ENCODE results near the gene PDE6C.

- TF ChIP-seq YY1 (IDR thresholded peaks at IDR 0.05; ENCODE audit: low read depth) = no peak
- TF ChIP-seq EGR1 (IDR thresholded peaks at IDR 0.05) = no peak
- TF ChIP-seq EP300 (IDR thresholded peaks at IDR 0.05; ENCODE audit: borderline replicate concordance) = no peak
- no peak for TF ChIP-seq REST (IDR thresholded peaks at IDR 0.05; ENCODE audit: low read depth)
- TF ChIP-seq FOXM1 (IDR thresholded peaks at IDR 0.05; ENCODE audit: borderline replicate concordance, low read depth) = no peak
Observed at GRCh38 chr10:93672022-93672678, 59.8 kb downstream of the PDE6C start.

All from Ishikawa (cell line).